EH (cell line): ENCODE measurements around the gene ATP8A1.

Experiments
- DNase-seq: peaks from one replicate; pipeline ENCODE4 v3.0.0-alpha.2; 2015; ENCODE audit warnings: low read depth

ATP8A1 gene

GRCh38 chr4:42364266-42365053 lies 292.4 kb downstream of the ATP8A1 start:
- DNase-seq = no peak

DNA sequence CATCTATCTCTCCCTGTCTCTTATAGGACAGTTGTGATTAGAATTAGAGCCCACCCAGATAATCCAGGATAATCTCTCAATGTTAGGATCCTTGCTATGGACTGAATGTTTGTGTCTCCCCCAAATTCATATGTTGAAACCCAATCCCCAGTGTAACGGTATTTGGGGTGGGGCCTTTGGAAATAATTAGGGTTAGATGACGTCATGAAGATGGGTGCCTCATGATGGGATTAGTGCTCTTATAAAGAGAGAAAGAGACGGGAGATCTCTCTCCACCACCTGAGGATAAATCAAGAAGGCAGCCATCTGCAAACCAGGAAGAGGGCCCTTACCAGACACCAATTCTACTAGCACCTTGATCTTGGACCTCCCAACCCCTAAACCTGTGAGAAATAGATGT lies 293.3 kb downstream of the ATP8A1 start:
- no peak for DNase-seq

DNA sequence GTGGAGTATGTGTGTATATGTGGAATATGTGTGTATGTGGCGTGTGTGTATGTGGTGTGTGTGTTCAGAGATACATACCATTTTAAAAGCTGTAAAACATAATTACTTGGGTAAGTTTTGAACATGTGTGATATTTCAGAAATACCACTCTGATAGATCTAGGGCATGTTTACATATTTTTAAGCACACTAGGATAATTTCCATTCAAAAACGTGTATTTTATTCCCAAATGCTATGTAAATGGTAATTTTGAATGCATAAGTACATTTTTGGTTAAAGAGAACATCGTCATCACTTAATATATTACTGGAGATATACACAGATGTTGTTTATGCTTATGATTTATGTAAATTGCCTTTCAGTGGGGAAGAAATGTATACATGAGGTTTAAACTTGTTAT lies 294.3 kb downstream of the ATP8A1 start:
- no peak for DNase-seq

DNA sequence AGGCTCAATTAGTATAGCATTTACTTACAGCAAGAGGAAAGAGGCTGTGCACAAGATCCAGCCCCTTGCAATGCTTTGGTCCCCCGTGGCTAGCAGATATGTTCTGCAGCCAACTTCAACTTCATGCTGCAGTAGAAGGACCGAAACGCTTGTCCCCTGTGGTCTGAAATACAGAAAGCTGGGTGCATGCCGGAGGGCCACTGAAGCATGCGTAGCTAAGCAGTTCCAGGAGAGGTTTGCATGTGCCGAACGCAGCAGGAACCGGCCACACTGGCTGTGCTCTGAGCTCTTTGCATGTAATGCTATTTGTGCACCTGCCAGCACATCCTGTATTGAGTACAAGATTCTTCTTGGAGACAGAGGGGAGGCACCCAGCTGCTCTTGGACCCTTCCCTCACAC lies 295.4 kb downstream of the ATP8A1 start:
- DNase-seq = no peak

- no peak for DNase-seq
Measured at GRCh38 chr4:42360256-42360669, 296.6 kb downstream of the ATP8A1 start.

- no peak for DNase-seq
Measured at GRCh38 chr4:42359711-42360110, 297.2 kb downstream of the ATP8A1 start.
